DLD1 (cell line): ENCODE results near the gene RRP36.

ENCODE experiments used
- in situ Hi-C: cut with HindIII; loops from 2 replicates; pipeline ENCODE4 v1.10.0; 2017; ENCODE audit warnings: low sequenced_read_pairs

Gene RRP36

GRCh38 chr6:43060755-43061633, 39.6 kb downstream of the RRP36 start:
- in situ Hi-C loops, result no loop called here

- in situ Hi-C loops, result no loop called here
These were observed 40.4 kb downstream of the RRP36 start for GRCh38 chr6:43061861-43062260.

- in situ Hi-C loops, result no loop called here
These were observed 41.4 kb downstream of the RRP36 start for GRCh38 chr6:43062818-43063217.

DNA sequence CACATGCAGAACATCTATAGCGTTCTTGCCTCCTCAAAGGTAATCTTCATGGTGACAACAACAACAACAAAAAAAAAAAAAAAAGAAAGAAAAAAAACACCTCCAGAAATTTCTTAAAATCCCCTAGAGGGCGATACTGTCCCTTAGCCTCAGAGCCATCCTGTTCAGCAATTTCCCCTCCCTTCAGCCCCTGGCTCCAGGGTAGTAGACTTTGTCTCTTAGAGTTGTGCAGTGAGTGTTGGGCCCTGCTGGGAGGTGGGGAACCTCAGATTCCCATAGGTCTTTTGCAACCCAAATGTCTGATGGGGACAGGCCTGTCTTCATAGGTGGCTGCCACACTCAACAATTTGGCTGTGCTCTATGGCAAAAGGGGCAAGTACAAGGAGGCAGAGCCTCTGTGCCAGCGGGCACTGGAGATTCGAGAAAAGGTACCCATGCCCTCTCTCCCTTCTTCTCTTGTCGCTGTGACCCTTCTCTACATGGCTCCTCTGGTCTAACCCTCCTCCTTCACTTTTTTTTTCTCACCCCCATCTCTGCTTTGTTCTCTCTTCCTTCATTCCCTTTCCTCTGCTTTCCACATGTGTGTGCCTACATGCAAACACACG, 48.7 kb downstream of the RRP36 start:
- in situ Hi-C loops, result no loop called here

- in situ Hi-C loops, result no loop called here
These were observed 53.6 kb downstream of the RRP36 start for GRCh38 chr6:43074847-43075669.

- in situ Hi-C loops, result no loop called here
These were observed 54.4 kb downstream of the RRP36 start, which contains the start of gene PTK7 for GRCh38 chr6:43075670-43076463. Gene PTK7 (plus strand): TSS chr6:43076314. CDS start chr6:43076489, 175 bp downstream.

DNA sequence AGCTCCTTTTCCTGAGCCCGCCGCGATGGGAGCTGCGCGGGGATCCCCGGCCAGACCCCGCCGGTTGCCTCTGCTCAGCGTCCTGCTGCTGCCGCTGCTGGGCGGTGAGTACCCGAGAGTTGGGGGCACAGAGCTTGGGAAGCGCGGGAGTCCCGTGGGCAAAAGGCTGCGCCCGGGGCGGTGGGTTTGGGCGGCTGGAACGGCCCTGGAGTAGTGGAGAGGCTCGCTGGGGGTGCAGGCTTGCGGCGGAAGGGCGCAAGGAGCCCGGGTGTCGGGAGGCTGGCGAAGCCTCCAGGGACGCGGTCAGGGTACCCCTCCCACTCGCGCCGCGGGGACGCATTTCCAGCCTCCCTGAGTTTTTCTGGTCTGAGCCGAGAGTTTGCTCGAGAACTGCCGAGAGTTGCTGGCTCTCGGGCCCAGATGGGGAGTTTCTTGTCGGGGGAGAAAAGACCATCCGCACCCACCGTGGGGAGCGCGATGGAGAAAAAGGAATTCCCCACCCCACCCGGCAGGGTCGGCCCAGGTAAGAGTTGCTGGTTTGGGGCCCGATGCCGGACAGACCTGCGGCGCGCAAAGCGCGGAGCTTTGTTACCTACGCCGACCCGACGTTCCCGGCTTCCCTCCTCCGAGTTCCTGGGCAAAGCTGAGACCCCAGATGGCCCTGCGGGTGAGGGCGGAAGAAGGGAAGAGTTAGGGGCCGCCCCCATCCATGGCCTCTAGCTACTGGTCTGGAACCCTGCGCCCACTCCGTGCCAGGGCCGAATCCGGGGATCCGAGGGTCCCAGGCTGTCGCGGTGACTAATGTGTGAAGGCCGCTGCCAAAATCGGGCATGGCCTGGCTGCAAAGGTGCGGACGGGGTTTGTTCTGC, 55.3 kb downstream of the RRP36 start:
- in situ Hi-C loops, result no loop called here

GRCh38 chr6:43077333-43077809, 55.9 kb downstream of the RRP36 start:
- in situ Hi-C loops, result no loop called here

- in situ Hi-C loops, result no loop called here
These were observed 56.6 kb downstream of the RRP36 start for GRCh38 chr6:43077981-43078511.

GRCh38 chr6:43078691-43079090, 57.3 kb downstream of the RRP36 start:
- in situ Hi-C loops, result no loop called here
